Activated CD4-positive, alpha-beta T cell treated with anti-CD3 and anti-CD28 coated beads for 48 hours (primary cell): Measurements from ENCODE around the gene RETN.

ENCODE experiments used
- DNase-seq: peaks from one replicate; pipeline ENCODE4 v3.0.0-alpha.2; 2020

RETN gene

DNA sequence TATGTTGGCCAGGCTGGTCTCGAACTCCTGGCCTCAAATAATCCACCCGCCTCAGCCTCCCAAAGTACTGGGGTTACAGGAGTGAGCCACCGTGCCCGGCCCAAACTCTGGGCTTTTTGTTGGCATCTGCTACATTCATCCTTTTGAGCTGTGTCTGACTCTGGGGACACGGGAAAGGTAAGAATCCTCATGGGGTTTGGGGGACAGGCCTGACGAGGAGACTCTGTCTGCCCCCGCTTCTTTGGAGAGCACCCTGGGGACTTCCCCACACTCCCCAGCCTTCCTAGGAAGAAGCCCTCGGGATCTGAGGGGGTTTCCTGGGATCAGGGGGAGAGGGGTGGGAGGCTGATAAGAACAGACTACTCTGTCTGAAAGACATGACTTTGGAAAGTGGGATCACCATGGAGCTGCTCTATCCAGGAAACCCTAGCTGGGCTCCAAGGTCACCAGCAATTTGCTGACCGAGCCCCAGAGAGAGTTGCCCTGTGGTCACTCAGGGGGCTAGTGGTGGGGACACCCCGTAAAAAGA lies 41.1 kb downstream of the RETN start:
- no peak for DNase-seq

DNA sequence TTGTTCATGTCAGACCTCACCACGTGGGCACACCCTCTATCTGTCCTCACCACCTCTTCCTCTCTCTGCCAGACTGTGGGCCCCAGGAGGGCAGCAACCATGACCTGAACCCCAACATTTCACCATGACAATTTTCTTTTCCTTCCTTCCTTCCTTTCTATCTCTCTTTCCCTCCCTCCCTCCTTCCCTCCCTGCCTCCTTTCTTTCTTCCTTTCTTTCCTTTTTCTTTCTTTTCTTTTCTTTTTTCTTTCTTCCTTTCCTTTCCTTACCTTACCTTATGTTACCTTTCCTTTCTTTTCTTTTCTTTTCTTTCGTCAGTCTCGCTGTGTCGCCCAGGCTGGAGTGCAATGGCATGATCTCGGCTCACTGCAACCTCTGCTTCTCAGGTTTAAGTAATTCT lies 41.8 kb downstream of the RETN start:
- no peak for DNase-seq

DNA sequence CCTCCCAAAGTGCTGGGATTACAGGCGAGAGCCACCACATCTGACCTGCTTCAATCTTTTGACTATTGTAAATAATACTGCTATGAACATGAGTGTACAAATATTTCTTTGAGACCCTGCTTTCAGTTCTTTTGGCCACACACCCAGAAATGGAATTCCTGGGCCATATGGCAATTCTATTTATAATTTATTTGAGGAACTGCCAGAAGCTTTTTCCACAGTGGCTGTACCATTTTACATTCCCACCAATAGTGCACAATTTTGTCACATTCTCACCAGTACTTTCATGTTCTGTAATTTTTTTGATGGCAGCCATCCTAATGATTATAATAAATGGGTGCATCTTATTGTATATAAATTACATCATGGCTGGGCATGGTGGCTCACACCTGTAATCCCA lies 46.8 kb downstream of the RETN start:
- DNase-seq: no peak

DNA sequence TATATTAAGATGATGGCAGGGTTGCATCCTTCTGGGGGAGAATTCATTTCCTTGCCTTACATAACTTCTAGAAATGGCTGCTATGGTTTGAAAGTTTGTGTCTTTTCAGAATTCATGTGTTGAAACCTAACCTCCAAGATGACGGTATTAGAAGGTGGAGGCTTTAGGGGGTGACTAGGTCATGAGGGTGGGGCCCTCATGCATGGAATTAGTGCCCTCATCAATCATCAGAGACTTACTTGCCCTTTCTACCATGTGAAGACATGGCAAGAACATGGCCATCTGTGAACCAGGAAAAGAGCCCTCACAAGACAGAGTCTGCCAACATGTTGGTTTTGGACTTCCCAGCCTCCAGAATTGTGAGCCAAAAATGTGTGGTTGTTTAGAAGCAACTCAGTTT lies 47.9 kb downstream of the RETN start:
- no peak for DNase-seq

DNA sequence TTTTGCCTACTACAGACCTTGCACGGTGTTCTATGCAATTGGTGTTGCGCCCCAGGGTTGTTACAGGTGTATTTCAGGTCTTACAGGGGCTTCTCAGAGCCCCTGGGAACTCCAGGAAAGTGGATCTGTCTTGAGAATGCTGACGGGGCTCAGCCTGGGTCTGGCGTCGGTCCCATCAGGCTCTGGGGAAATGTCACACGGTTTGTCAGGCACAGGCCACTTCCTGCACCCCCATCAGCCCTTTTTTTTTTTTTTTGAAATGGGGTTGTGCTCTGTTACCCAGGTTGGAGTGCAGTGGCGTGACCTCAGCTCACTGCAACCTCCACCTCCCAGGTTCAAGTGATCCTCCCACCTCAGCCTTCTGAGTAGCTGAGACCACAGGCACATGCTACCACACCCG lies 49.8 kb downstream of the RETN start:
- no peak for DNase-seq
